OCI-LY3 (cell line): ENCODE data around the gene MORN2.

Source experiments
- CTCF ChIP-seq: fragments of 200-600, 300-600 bp; sonication (generic); IDR thresholded peaks from 2 replicates; pipeline ENCODE4 v1.5.1; 2014; ENCODE audit warnings: antibody characterized with exemption, low read length, low read depth
- EZH2phosphoT487 ChIP-seq: fragments of 200-600 bp; shearing (Covaris generic); IDR thresholded peaks from 2 replicates; pipeline ENCODE4 v1.6.1; 2018; ENCODE audit warnings: antibody characterized with exemption, mixed run types, low read depth

- TF ChIP-seq CTCF (no peak), EZH2phosphoT487 (no peak)
These were observed 54.8 kb downstream of the MORN2 start for GRCh38 chr2:38930600-38930999.
